Panc1 (cell line): ENCODE measurements around the gene SMCHD1. TPM values are rescaled to one million over a fixed set of nuclear protein-coding genes. Genes with fewer than 3 reads are reported as not detected.

Source experiments
- ATAC-seq: fragments of 200-7000 bp; cut with Tn5 transposase; 2 replicates; pipeline ENCODE4 v1.9.1; 2020; ENCODE audit warnings: mild to moderate bottlenecking, moderate library complexity
- BruUV-seq: library from RNA; stranded (reverse); fragments of 400-500 nt; replicated peaks from 2 replicates; lab custom pipeline; 2021; lab: Mats Ljungman, UMichigan
- CTCF ChIA-PET: fragments of 300-600 bp; sonication (Branson Sonifier 250); formaldehyde crosslinking; loops from one replicate; lab custom pipeline; 2022; ENCODE audit warnings: antibody characterized with exemption; lab: Charles Lee
- POLR2A ChIA-PET: fragments of 300-600 bp; sonication (Branson Sonifier 250); formaldehyde crosslinking; loops from one replicate; lab custom pipeline; 2022; ENCODE audit warnings: antibody characterized with exemption; lab: Charles Lee
- DNase-seq: peaks from one replicate; pipeline ENCODE4 v3.0.0-alpha.2; 2010; ENCODE audit warnings: low read depth, low spot score
- H3K27ac ChIP-seq: 2 replicates; pipeline ENCODE4 v1.5.1; 2011; ENCODE audit warnings: mild to moderate bottlenecking, low read length, inconsistent platforms
- H3K27me3 ChIP-seq: fragments of 200-500 bp; sonication (Bioruptor generic); 2 replicates; pipeline ENCODE4 v1.6.0; 2014; ENCODE audit warnings: low read length, inconsistent platforms; ENCODE audit not compliant: control insufficient read depth, insufficient read depth
- H3K36me3 ChIP-seq: fragments of 200-500 bp; sonication (Bioruptor generic); 2 replicates; pipeline ENCODE4 v1.5.1; 2014; ENCODE audit warnings: inconsistent platforms, mild to moderate bottlenecking, low read length, moderate library complexity; ENCODE audit not compliant: control insufficient read depth, insufficient read depth
- H3K4me1 ChIP-seq: 2 replicates; pipeline ENCODE4 v1.5.1; 2011; ENCODE audit warnings: inconsistent platforms, mild to moderate bottlenecking, low read length, moderate library complexity; ENCODE audit not compliant: control insufficient read depth, insufficient read depth
- H3K4me3 ChIP-seq, 2 experiments: 2 replicates each; pipeline ENCODE4 v1.5.1; 2011 to 2012; ENCODE audit warnings: low read depth in 2 of 2, low read length in 2 of 2, mild to moderate bottlenecking in 2 of 2, inconsistent platforms in 1 of 2, moderate library complexity in 1 of 2
- H3K9me3 ChIP-seq: fragments of 200-500 bp; sonication (Bioruptor generic); 2 replicates; pipeline ENCODE4 v1.5.1; 2014; ENCODE audit warnings: low read depth, mild to moderate bottlenecking, inconsistent platforms, low read length, moderate library complexity; ENCODE audit not compliant: control insufficient read depth, insufficient read depth
- POLR2AphosphoS5 ChIP-seq: IDR thresholded peaks from 2 replicates; pipeline ENCODE4 v1.6.1; 2012; ENCODE audit warnings: mild to moderate bottlenecking, low read depth, low read length, moderate library complexity
- SIN3A ChIP-seq: IDR thresholded peaks from 2 replicates; pipeline ENCODE4 v1.6.1; 2012; ENCODE audit warnings: low read depth, mild to moderate bottlenecking, low read length, moderate library complexity, borderline replicate concordance; ENCODE audit not compliant: insufficient read depth
- TCF7L2 ChIP-seq: IDR thresholded peaks from 2 replicates; pipeline ENCODE4 v1.6.1; 2011; ENCODE audit warnings: mild to moderate bottlenecking, low read depth, low read length, inconsistent platforms
- in situ Hi-C: cut with HindIII; loops from 2 replicates; pipeline ENCODE4 v1.10.0; 2016; ENCODE audit warnings: low sequenced_read_pairs, low pct_unique_long_range_greater_than_20kb
- intact Hi-C: fragments of 100-400 bp; cut with micrococcal nuclease; formaldehyde crosslinking; loops from one replicate; pipeline ENCODE4 v1.10.0; 2022; ENCODE audit not compliant: unreplicated experiment
- total RNA-seq: library from RNA; stranded (reverse); gene quantifications from one replicate; pipeline ENCODE4 v1.2.1, GENCODE V29; 2021; ENCODE audit not compliant: unreplicated experiment
- TF ChIP-seq, protein P1 (sequence below), 2 experiments: IDR thresholded peaks; 2 replicates each; pipeline ENCODE4 v1.6.1; 2011 to 2012; ENCODE audit warnings: low read depth in 2 of 2, control low read depth in 1 of 2, low read length in 1 of 2, mild to moderate bottlenecking in 1 of 2, moderate library complexity in 1 of 2; ENCODE audit not compliant: insufficient read depth in 1 of 2
- TF ChIP-seq, protein P2 (sequence below): fragments of 450-650 bp; IDR thresholded peaks from 2 replicates; pipeline ENCODE4 v1.5.1; 2017; ENCODE audit warnings: mild to moderate bottlenecking

Gene SMCHD1
- total RNA-seq, 1 experiment from 2014 or later: 40.9 TPM

DNA sequence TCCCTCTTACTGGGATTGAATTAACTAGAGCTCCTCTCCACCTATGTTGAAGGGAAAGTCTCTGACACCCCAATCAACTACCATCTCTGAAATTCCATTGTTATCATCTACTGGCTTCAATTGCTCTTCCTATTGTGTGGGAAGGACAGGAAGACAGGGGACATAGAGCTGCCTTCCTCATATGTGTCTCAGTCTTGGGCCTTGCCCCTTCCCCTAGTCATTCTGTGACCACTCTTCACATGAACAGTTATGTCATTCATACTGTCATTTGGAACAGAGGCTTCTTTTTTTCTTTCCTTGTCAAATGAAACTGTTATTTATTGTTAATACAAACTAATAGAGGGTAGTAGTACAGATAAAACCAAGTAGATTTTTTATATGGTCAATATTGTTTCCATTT lies 121.7 kb downstream of the SMCHD1 start:
- Histone ChIP-seq H3K27me3 (no peaks in the 10 kb centered on the region), H3K27ac (no peak overlapping the region), H3K36me3 (peaks cover 30% of the 10 kb centered on the region), H3K9me3 (no peaks in the 10 kb centered on the region), H3K4me1 (no peaks in the 10 kb centered on the region), H3K4me3 (no peak overlapping the region)
- in situ Hi-C loops: no loop called here
- no TSS peak for BruUV-seq
- intact Hi-C loops: no loop called here
- ChIA-PET CTCF (no interaction called here), POLR2A (no interaction called here)
- DNase-seq: no peak
- TF ChIP-seq SIN3A: no peak
- TF ChIP-seq, protein P1, sequence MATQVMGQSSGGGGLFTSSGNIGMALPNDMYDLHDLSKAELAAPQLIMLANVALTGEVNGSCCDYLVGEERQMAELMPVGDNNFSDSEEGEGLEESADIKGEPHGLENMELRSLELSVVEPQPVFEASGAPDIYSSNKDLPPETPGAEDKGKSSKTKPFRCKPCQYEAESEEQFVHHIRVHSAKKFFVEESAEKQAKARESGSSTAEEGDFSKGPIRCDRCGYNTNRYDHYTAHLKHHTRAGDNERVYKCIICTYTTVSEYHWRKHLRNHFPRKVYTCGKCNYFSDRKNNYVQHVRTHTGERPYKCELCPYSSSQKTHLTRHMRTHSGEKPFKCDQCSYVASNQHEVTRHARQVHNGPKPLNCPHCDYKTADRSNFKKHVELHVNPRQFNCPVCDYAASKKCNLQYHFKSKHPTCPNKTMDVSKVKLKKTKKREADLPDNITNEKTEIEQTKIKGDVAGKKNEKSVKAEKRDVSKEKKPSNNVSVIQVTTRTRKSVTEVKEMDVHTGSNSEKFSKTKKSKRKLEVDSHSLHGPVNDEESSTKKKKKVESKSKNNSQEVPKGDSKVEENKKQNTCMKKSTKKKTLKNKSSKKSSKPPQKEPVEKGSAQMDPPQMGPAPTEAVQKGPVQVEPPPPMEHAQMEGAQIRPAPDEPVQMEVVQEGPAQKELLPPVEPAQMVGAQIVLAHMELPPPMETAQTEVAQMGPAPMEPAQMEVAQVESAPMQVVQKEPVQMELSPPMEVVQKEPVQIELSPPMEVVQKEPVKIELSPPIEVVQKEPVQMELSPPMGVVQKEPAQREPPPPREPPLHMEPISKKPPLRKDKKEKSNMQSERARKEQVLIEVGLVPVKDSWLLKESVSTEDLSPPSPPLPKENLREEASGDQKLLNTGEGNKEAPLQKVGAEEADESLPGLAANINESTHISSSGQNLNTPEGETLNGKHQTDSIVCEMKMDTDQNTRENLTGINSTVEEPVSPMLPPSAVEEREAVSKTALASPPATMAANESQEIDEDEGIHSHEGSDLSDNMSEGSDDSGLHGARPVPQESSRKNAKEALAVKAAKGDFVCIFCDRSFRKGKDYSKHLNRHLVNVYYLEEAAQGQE (IDR thresholded peaks at IDR 0.05; ENCODE audit: insufficient read depth in 1 of 2, low read depth in 2 of 2, low read length in 1 of 2): no peak
- no peak for TF ChIP-seq POLR2AphosphoS5
- no peak for TF ChIP-seq TCF7L2
- TF ChIP-seq, protein P2, sequence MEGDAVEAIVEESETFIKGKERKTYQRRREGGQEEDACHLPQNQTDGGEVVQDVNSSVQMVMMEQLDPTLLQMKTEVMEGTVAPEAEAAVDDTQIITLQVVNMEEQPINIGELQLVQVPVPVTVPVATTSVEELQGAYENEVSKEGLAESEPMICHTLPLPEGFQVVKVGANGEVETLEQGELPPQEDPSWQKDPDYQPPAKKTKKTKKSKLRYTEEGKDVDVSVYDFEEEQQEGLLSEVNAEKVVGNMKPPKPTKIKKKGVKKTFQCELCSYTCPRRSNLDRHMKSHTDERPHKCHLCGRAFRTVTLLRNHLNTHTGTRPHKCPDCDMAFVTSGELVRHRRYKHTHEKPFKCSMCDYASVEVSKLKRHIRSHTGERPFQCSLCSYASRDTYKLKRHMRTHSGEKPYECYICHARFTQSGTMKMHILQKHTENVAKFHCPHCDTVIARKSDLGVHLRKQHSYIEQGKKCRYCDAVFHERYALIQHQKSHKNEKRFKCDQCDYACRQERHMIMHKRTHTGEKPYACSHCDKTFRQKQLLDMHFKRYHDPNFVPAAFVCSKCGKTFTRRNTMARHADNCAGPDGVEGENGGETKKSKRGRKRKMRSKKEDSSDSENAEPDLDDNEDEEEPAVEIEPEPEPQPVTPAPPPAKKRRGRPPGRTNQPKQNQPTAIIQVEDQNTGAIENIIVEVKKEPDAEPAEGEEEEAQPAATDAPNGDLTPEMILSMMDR: no peak
- no peak for ATAC-seq

DNA sequence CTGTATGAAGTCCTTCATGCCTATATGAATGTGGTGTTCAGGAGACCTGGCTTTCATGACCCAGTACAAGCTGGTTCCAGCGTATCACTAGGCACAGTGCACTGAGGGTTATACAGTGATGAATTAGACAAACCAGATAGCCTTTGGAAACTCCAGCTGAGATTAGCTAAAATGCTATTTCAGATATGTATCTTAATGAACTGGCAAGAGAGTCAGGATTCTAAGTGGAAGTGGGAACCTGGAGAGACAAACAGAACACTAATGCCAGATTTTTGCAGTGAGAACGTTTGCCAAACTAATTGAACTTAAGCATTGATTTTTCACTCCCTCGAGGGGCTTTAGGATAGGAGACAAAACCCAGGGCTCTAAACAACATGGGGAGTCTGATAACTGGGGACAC lies 125.2 kb downstream of the SMCHD1 start:
- no peak for DNase-seq
- no peak overlapping the region for H3K27ac ChIP-seq
- peaks cover 12% of the 10 kb centered on the region for H3K36me3 ChIP-seq
- H3K4me3 ChIP-seq: no peak overlapping the region
- CTCF ChIA-PET: no interaction called here
- POLR2A ChIA-PET: no interaction called here
- H3K4me1 ChIP-seq: no peaks in the 10 kb centered on the region
- no peaks in the 10 kb centered on the region for H3K27me3 ChIP-seq
- H3K9me3 ChIP-seq: no peaks in the 10 kb centered on the region
- ATAC-seq: no peak
- intact Hi-C loops: no loop called here
- BruUV-seq: no TSS peak
- TF ChIP-seq TCF7L2: no peak
- no peak for TF ChIP-seq POLR2AphosphoS5
- TF ChIP-seq, protein P1 (IDR thresholded peaks at IDR 0.05; ENCODE audit: insufficient read depth in 1 of 2, low read depth in 2 of 2, low read length in 1 of 2): no peak
- no peak for TF ChIP-seq SIN3A
- TF ChIP-seq, protein P2: no peak
- in situ Hi-C loops: no loop called here
